HG02885 (cell line): Measurements from ENCODE around the gene PLA2G4A.

ENCODE experiments used
- ATAC-seq: cut with Tn5 transposase; IDR thresholded peaks from one replicate; pipeline ENCODE4 v1.9.1; 2021; ENCODE audit warnings: mild to moderate bottlenecking; ENCODE audit not compliant: unreplicated experiment, poor library complexity

PLA2G4A gene

GRCh38 chr1:186865857-186866256, 37.1 kb downstream of the PLA2G4A start:
- ATAC-seq = no peak

- ATAC-seq = no peak
Observed at GRCh38 chr1:186869526-186870228, 40.9 kb downstream of the PLA2G4A start.

- ATAC-seq = no peak
Observed at GRCh38 chr1:186871784-186872183, 43.0 kb downstream of the PLA2G4A start.

GRCh38 chr1:186872291-186872690, 43.5 kb downstream of the PLA2G4A start:
- ATAC-seq = no peak

- ATAC-seq = no peak
Observed at GRCh38 chr1:186873687-186874086, 44.9 kb downstream of the PLA2G4A start.

- ATAC-seq = no peak
Observed at GRCh38 chr1:186875896-186876835, 47.4 kb downstream of the PLA2G4A start.

GRCh38 chr1:186878356-186878755, 49.6 kb downstream of the PLA2G4A start:
- ATAC-seq = no peak

- no peak for ATAC-seq
Observed at GRCh38 chr1:186880982-186881381, 52.2 kb downstream of the PLA2G4A start.

GRCh38 chr1:186882372-186883134, 53.8 kb downstream of the PLA2G4A start:
- ATAC-seq = no peak

GRCh38 chr1:186884251-186884650, 55.5 kb downstream of the PLA2G4A start:
- no peak for ATAC-seq

GRCh38 chr1:186887203-186887602, 58.5 kb downstream of the PLA2G4A start:
- no peak for ATAC-seq

GRCh38 chr1:186888367-186888766, 59.6 kb downstream of the PLA2G4A start:
- no peak for ATAC-seq

- no peak for ATAC-seq
Observed at GRCh38 chr1:186892936-186893335, 64.2 kb downstream of the PLA2G4A start.

- no peak for ATAC-seq
Observed at GRCh38 chr1:186894415-186894814, 65.7 kb downstream of the PLA2G4A start.

GRCh38 chr1:186896211-186896610, 67.5 kb downstream of the PLA2G4A start:
- ATAC-seq = no peak

- ATAC-seq = no peak
Observed at GRCh38 chr1:186897008-186897407, 68.3 kb downstream of the PLA2G4A start.

- peak; percentile 90 for ATAC-seq
Observed at GRCh38 chr1:186899577-186899976, 70.8 kb downstream of the PLA2G4A start.

GRCh38 chr1:186899977-186900376, 71.2 kb downstream of the PLA2G4A start:
- no peak for ATAC-seq

- ATAC-seq = no peak
Observed at GRCh38 chr1:186900539-186901237, 71.9 kb downstream of the PLA2G4A start.

GRCh38 chr1:186901631-186902030, 72.9 kb downstream of the PLA2G4A start:
- ATAC-seq = no peak
